Renal cortical epithelial cell (primary cell): Measurements from ENCODE around the gene LSM14B. TPM values are rescaled to one million over a fixed set of nuclear protein-coding genes. Genes with fewer than 3 reads are reported as not detected.

ENCODE experiments used
- DNase-seq: peaks from one replicate; pipeline ENCODE4 v3.0.0-alpha.2; 2011; ENCODE audit warnings: low read depth
- total RNA-seq: library from RNA; depleted of rRNA; stranded (reverse); fragments of >200 nt; gene quantifications from 2 replicates; pipeline ENCODE4 v1.2.3, GENCODE V29; 2014

LSM14B gene
- total RNA-seq, 1 donor from 2014 or later: 34.7 TPM

GRCh38 chr20:62163485-62163865 is 41.2 kb downstream of the LSM14B start:
- DNase-seq: no peak

- DNase-seq: no peak
These were observed 41.9 kb downstream of the LSM14B start for GRCh38 chr20:62163986-62164762.

- no peak for DNase-seq
These were observed 42.8 kb downstream of the LSM14B start for GRCh38 chr20:62164879-62165761.

- no peak for DNase-seq
These were observed 43.6 kb downstream of the LSM14B start for GRCh38 chr20:62165762-62166399.

- DNase-seq: no peak
These were observed 45.2 kb downstream of the LSM14B start for GRCh38 chr20:62167474-62167873.

- DNase-seq: no peak
These were observed 45.8 kb downstream of the LSM14B start for GRCh38 chr20:62168061-62168460.

- no peak for DNase-seq
These were observed 46.7 kb downstream of the LSM14B start for GRCh38 chr20:62168890-62169435.

GRCh38 chr20:62170536-62170935 is 48.3 kb downstream of the LSM14B start:
- no peak for DNase-seq

GRCh38 chr20:62171245-62171644 is 49.0 kb downstream of the LSM14B start:
- no peak for DNase-seq

GRCh38 chr20:62172666-62173065 is 50.4 kb downstream of the LSM14B start:
- DNase-seq: no peak

- no peak for DNase-seq
These were observed 51.9 kb downstream of the LSM14B start for GRCh38 chr20:62174021-62174804.

- no peak for DNase-seq
These were observed 52.8 kb downstream of the LSM14B start for GRCh38 chr20:62174870-62175624.

- no peak for DNase-seq
These were observed 53.4 kb downstream of the LSM14B start for GRCh38 chr20:62175711-62176110.

GRCh38 chr20:62176866-62177265 is 54.6 kb downstream of the LSM14B start:
- DNase-seq: no peak

GRCh38 chr20:62177307-62177706 is 55.0 kb downstream of the LSM14B start:
- no peak for DNase-seq

- DNase-seq: no peak
These were observed 56.3 kb downstream of the LSM14B start for GRCh38 chr20:62178316-62179161.

GRCh38 chr20:62179162-62179504 is 56.9 kb downstream of the LSM14B start:
- no peak for DNase-seq

- no peak for DNase-seq
These were observed 59.5 kb downstream of the LSM14B start for GRCh38 chr20:62181808-62182207.

- DNase-seq: peak; percentile 89
These were observed 60.5 kb downstream of the LSM14B start, which contains the start of gene MTG2 for GRCh38 chr20:62182469-62183425. TSS of gene MTG2 (plus strand) at chr20:62183028. CDS start at chr20:62193421, 10,393 bp downstream.
